Sciatic nerve (tissue), 2 donors: ENCODE measurements around the gene OR2H1. TPM values are rescaled to one million over a fixed set of nuclear protein-coding genes. Genes with fewer than 3 reads are reported as not detected.
"Not testable (repeated sequence)": the region's sequence is repeated elsewhere in the genome, so short reads cannot be mapped to it uniquely, and the experiment has no call there.

Experiments
- ATAC-seq: fragments of 200-7000 bp; cut with Tn5 transposase; one replicate; pipeline ENCODE4 v1.9.1; 2020; ENCODE audit warnings: mild to moderate bottlenecking, moderate library complexity
- DNase-seq: peaks from one replicate; pipeline ENCODE4 v3.0.0-alpha.2; 2020; ENCODE audit warnings: low spot score
- intact Hi-C: fragments of 100-400 bp; cut with DNase I; formaldehyde crosslinking; loops from one replicate; pipeline ENCODE4 v1.14.2; 2022
- total RNA-seq: library from RNA; stranded (reverse); fragmentation: NEBNext Ultra II Directional; extraction: Animal tissue kit (Norgen Biotek cat#: 25700); gene quantifications from one replicate; pipeline ENCODE4 v1.2.1, GENCODE V29; 2021
- donor health status: DM: no; HTN: no; CAD: no.
- donor health status: DM: no; HTN: no; CAD: no.

OR2H1 gene
- total RNA-seq: not detected

GRCh38 chr6:29456971-29457370 lies at the start of gene OR2H1, which contains the start of gene OR11A1:
TSS of gene OR2H1 (plus strand) at chr6:29457155. CDS start at chr6:29461770, 4,615 bp downstream.
TSS of gene OR11A1 (minus strand) at chr6:29457071. CDS start at chr6:29427641, 29,430 bp downstream.
- intact Hi-C loops: no loop called here
- DNase-seq (no peak), ATAC-seq (no peak)

- DNase-seq (no peak), ATAC-seq (no peak)
- intact Hi-C loops: no loop called here
Observed at GRCh38 chr6:29414588-29414987, 42.4 kb upstream of the OR2H1 start, which contains the start of gene OR12D1. TSS of gene OR12D1 (plus strand) at chr6:29414928.

- intact Hi-C loops: loop anchor here (2.0 kb wide), 1 partner anchor 59 kb away; no protein-coding TSS in a partner anchor
- no peak for ATAC-seq
- DNase-seq: no peak
Observed at GRCh38 chr6:29419516-29419915, 37.4 kb upstream of the OR2H1 start.

GRCh38 chr6:29424168-29424567 lies 32.8 kb upstream of the OR2H1 start:
- intact Hi-C loops: no loop called here
- DNase-seq: no peak
- ATAC-seq: no peak

- ATAC-seq (no peak), DNase-seq (no peak)
- intact Hi-C loops: no loop called here
Observed at GRCh38 chr6:29424575-29424974, 32.4 kb upstream of the OR2H1 start.

- intact Hi-C loops: no loop called here
- DNase-seq: no peak
- no peak for ATAC-seq
Observed at GRCh38 chr6:29425075-29425474, 31.9 kb upstream of the OR2H1 start.

GRCh38 chr6:29426654-29427053 lies 30.3 kb upstream of the OR2H1 start:
- intact Hi-C loops: no loop called here
- ATAC-seq (no peak), DNase-seq (no peak)

- ATAC-seq, DNase-seq, intact Hi-C loops: not testable (repeated sequence)
Observed at GRCh38 chr6:29436730-29437129, 20.2 kb upstream of the OR2H1 start.

GRCh38 chr6:29439006-29439405 lies 17.9 kb upstream of the OR2H1 start, which contains the start of gene OR10C1:
TSS of gene OR10C1 (plus strand) at chr6:29439306. CDS start at chr6:29440016, 710 bp downstream.
- no peak for DNase-seq
- intact Hi-C loops: no loop called here
- no peak for ATAC-seq

- intact Hi-C loops: no loop called here
- DNase-seq (no peak), ATAC-seq (no peak)
Observed at GRCh38 chr6:29442719-29443118, 14.2 kb upstream of the OR2H1 start.

- DNase-seq, intact Hi-C loops, ATAC-seq: not testable (repeated sequence)
Observed at GRCh38 chr6:29444031-29444430, 12.9 kb upstream of the OR2H1 start.

- intact Hi-C loops: no loop called here
- ATAC-seq (no peak), DNase-seq (no peak)
Observed at GRCh38 chr6:29447670-29448069, 9.3 kb upstream of the OR2H1 start.

GRCh38 chr6:29451471-29452193 lies 5.3 kb upstream of the OR2H1 start:
- DNase-seq (no peak), ATAC-seq (no peak)
- intact Hi-C loops: no loop called here

- ATAC-seq (no peak), DNase-seq (no peak)
- intact Hi-C loops: no loop called here
Observed at GRCh38 chr6:29461021-29461814, 4.3 kb downstream of the OR2H1 start.

GRCh38 chr6:29462022-29462421 lies 5.1 kb downstream of the OR2H1 start:
- no peak for ATAC-seq
- intact Hi-C loops: no loop called here
- DNase-seq: no peak

GRCh38 chr6:29465279-29465678 lies 8.3 kb downstream of the OR2H1 start:
- no peak for ATAC-seq
- intact Hi-C loops: no loop called here
- no peak for DNase-seq

GRCh38 chr6:29465801-29466200 lies 8.8 kb downstream of the OR2H1 start:
- ATAC-seq (no peak), DNase-seq (no peak)
- intact Hi-C loops: no loop called here

- ATAC-seq (no peak), DNase-seq (no peak)
- intact Hi-C loops: no loop called here
Observed at GRCh38 chr6:29466241-29466640, 9.3 kb downstream of the OR2H1 start.

- ATAC-seq (no peak), DNase-seq (no peak)
- intact Hi-C loops: no loop called here
Observed at GRCh38 chr6:29474996-29475395, 18.0 kb downstream of the OR2H1 start.

GRCh38 chr6:29477923-29478450 lies 21.0 kb downstream of the OR2H1 start:
- DNase-seq: no peak
- intact Hi-C loops: loop anchor here (2.0 kb wide), 1 partner anchor 59 kb away; no protein-coding TSS in a partner anchor
- ATAC-seq: no peak
